Nephron (organoid): ENCODE results near the gene GGT1.
"Not testable (repeated sequence)": the region's sequence is repeated elsewhere in the genome, so short reads cannot be mapped to it uniquely, and the experiment has no call there.

Experiments used
- H3K27ac Mint-ChIP-seq, 3 experiments: 2 replicates each; pipeline ENCODE4 v1.8.0; 2020; ENCODE audit warnings: mixed read lengths in 3 of 3, mild to moderate bottlenecking in 2 of 3, moderate library complexity in 1 of 3
- H3K27me3 Mint-ChIP-seq: 2 replicates; pipeline ENCODE4 v1.8.0; 2021; ENCODE audit warnings: low read depth, mild to moderate bottlenecking, moderate library complexity, mixed read lengths
- H3K36me3 Mint-ChIP-seq: 2 replicates; pipeline ENCODE4 v1.8.0; 2020; ENCODE audit warnings: low read depth, mixed read lengths
- H3K4me1 Mint-ChIP-seq: 2 replicates; pipeline ENCODE4 v1.8.0; 2020; ENCODE audit warnings: mixed read lengths
- H3K4me3 Mint-ChIP-seq, 3 experiments: 2 replicates each; pipeline ENCODE4 v1.8.0; 2020; ENCODE audit warnings: mild to moderate bottlenecking in 3 of 3, mixed read lengths in 3 of 3, moderate library complexity in 2 of 3
- H3K9me3 Mint-ChIP-seq: 2 replicates; pipeline ENCODE4 v1.8.0; 2020; ENCODE audit warnings: mixed read lengths
- TF ChIP-seq, protein P1 (sequence below), 3 experiments: fragments of 200-600 bp; sonication (generic); IDR thresholded peaks; one replicate each; pipeline ENCODE4 v1.5.0; 2021; ENCODE audit warnings: antibody characterized with exemption in 3 of 3; ENCODE audit not compliant: unreplicated experiment in 3 of 3

Gene GGT1

DNA sequence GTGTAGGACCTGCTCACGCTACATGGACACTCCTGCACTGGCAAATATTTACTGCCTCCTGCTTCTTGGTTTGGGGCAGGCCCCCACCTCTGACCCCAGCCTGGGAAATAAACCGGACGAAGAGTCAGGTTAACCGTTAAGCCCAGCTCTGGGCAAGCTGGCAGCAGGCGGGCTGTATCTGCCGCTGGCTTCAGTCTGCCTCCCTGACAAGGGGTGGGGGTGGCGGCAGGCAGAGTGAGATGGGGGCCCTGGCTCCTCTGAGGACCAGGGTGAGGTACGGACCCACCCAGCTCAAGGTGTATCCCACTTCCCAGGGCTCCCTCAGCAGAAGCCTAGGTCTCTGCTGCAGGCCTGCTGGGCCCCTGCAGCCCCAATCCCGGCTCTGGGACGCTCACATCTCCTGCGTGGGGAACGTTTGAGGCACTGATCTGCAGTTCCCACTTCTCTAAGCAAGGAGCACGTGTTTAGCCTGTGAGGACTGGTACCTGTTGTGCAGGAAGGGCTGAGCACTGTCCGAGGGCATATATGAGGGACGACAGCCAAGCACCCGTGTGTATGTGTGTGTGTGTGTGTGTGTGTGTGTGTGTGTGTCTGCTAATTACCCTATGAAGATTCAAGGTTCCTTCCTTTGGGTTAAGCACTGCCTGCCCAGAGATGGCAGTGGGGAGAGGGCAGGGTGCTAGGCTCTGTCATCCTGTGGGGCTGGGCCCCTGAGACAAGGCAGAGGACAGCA is 9.0 kb upstream of the GGT1 start:
- TF ChIP-seq, protein P1, sequence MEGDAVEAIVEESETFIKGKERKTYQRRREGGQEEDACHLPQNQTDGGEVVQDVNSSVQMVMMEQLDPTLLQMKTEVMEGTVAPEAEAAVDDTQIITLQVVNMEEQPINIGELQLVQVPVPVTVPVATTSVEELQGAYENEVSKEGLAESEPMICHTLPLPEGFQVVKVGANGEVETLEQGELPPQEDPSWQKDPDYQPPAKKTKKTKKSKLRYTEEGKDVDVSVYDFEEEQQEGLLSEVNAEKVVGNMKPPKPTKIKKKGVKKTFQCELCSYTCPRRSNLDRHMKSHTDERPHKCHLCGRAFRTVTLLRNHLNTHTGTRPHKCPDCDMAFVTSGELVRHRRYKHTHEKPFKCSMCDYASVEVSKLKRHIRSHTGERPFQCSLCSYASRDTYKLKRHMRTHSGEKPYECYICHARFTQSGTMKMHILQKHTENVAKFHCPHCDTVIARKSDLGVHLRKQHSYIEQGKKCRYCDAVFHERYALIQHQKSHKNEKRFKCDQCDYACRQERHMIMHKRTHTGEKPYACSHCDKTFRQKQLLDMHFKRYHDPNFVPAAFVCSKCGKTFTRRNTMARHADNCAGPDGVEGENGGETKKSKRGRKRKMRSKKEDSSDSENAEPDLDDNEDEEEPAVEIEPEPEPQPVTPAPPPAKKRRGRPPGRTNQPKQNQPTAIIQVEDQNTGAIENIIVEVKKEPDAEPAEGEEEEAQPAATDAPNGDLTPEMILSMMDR (IDR thresholded peaks at IDR 0.05; ENCODE audit: unreplicated experiment in 3 of 3), result no peak
- Mint-ChIP-seq H3K36me3 (no peaks in the 10 kb centered on the region), H3K27ac (peak overlapping the region; percentile 93 to 96 (median 95))

DNA sequence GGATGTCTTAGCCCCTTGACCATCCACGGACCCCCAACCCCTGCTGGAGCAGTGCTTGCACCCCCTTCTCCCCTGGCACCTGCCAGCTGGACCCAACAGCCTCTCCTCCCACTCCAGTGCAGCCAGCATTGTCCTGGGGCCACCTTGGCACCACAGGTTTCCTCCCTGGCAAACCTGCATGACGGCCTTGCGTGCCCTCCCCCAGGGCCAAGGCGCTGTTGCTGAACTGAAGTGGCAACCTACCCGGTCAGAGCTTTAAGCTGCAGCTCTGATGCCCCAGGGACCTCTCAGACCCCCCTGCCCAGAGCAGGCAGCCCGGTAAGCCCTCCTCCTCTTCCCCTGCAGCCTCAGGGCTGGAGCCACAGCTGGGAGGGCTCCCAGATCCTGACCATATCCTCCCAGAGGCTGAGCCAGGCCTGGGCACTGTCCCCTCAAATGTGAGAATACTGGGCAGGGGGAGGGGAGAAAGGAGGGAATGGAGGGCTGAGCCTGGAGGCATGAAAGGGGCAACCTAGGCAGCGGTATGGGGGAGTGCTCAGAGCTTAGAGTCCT is 8.3 kb upstream of the GGT1 start:
- H3K9me3 Mint-ChIP-seq, result no peaks in the 10 kb centered on the region
- H3K4me3 Mint-ChIP-seq, result peak overlapping the region; percentile 15 to 81 (median 78)
- peak overlapping the region; percentile 93 to 96 (median 95) for H3K27ac Mint-ChIP-seq
- no peaks in the 10 kb centered on the region for H3K27me3 Mint-ChIP-seq
- no peaks in the 10 kb centered on the region for H3K36me3 Mint-ChIP-seq
- H3K4me1 Mint-ChIP-seq, result peaks cover 21% of the 10 kb centered on the region
- TF ChIP-seq, protein P1 (IDR thresholded peaks at IDR 0.05; ENCODE audit: unreplicated experiment in 3 of 3), result no peak

More for the DNA sequence above, 9.0 kb upstream of the GGT1 start:
- no peaks in the 10 kb centered on the region for H3K27me3 Mint-ChIP-seq
- H3K4me1 Mint-ChIP-seq, result peaks cover 14% of the 10 kb centered on the region
- H3K4me3 Mint-ChIP-seq, result peak overlapping the region; percentile 81 to 87 (median 87)
- no peaks in the 10 kb centered on the region for H3K9me3 Mint-ChIP-seq

DNA sequence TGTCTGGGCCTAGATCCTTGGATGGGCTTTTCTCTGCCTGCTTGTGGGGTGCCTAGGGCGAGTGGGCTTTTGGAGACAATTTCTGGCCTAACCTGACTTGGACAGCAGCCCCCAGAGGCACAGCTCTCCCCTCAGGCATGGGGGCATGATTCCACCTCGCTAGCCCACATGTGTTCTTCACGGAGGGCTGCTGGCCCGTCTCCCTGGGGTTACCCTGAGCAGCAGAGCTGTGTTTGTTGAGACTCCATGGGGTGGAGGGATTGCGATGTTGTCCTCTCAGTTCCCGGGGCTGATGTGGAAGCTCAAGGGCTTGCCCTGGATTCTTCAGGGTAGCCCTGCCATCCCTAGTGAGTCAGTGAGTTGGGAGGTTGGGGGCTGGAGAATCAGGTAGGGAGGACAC is 7.8 kb upstream of the GGT1 start:
- H3K9me3 Mint-ChIP-seq, result no peaks in the 10 kb centered on the region
- peaks cover 21% of the 10 kb centered on the region for H3K4me1 Mint-ChIP-seq
- no peaks in the 10 kb centered on the region for H3K36me3 Mint-ChIP-seq
- TF ChIP-seq, protein P1 (IDR thresholded peaks at IDR 0.05; ENCODE audit: unreplicated experiment in 3 of 3), result no peak
- H3K4me3 Mint-ChIP-seq, result peak overlapping the region in 1 of 3 experiments; percentile 34
- H3K27me3 Mint-ChIP-seq, result no peaks in the 10 kb centered on the region
- peak overlapping the region; percentile 51 to 95 (median 93) for H3K27ac Mint-ChIP-seq

DNA sequence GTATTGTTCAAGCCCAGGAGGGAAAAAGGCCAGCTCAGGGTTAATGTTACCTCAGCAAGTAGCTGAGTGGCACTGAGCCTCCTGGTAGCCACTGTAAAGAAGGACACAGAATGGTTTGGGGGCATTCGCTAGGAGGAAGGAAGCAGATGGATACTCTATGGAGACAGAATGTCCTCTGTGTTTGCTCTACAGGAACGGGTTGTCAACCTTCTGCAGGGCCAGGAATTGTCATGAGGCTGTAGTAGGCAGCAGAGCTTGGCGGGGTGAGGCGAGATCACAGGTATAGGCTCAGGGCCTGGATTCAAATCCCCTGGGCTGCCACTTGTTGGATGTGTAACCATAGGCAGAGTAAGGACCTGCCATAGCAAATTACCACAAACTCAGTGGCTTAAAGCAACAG is 7.1 kb upstream of the GGT1 start:
- no peak overlapping the region for H3K4me3 Mint-ChIP-seq
- no peaks in the 10 kb centered on the region for H3K27me3 Mint-ChIP-seq
- H3K27ac Mint-ChIP-seq, result peak overlapping the region; percentile 12 to 93 (median 38)
- peaks cover 21% of the 10 kb centered on the region for H3K4me1 Mint-ChIP-seq
- no peaks in the 10 kb centered on the region for H3K36me3 Mint-ChIP-seq
- H3K9me3 Mint-ChIP-seq, result no peaks in the 10 kb centered on the region
- TF ChIP-seq, protein P1 (IDR thresholded peaks at IDR 0.05; ENCODE audit: unreplicated experiment in 3 of 3), result no peak

DNA sequence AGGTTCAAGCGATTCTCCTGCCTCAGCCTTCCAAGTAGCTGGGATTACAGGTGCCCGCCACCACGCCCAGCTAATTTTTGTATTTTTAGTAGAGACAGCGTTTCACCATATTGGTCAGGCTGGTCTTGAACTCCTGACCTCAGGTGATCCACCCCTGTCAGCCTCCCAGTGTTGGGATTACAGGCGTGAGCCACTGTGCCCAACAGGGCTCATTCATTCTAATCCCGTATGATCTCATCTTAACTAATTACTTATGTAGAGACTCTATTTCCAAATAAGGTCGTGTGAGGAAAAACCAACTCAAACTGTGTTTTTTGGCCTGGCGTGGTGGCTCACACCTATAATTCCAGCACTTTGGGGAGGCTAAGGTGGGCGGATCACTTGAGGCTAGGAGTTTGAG is 5.9 kb upstream of the GGT1 start:
- H3K27ac Mint-ChIP-seq, H3K4me3 Mint-ChIP-seq: not testable (repeated sequence)

DNA sequence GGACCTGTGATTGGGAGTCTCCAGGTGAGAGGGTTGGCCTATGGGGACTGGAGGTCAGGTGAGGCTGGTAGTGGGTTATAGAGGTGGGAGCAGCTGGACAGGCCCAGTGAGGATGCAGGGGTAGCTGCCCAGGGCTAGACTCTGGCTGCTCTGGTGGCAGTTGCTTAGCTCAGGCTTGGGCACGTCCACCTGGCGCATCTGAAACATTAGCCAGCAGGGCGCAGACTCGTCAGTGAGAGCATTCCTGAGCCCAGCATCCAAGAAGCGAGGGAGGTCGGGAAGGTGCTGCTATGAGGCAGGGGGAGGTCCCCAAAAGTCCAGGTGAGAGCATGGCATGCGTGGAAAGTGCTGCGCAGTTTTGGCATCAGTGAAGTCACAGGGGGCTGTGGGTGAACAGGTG is 3.5 kb upstream of the GGT1 start:
- H3K36me3 Mint-ChIP-seq, result no peaks in the 10 kb centered on the region
- H3K27me3 Mint-ChIP-seq, result peaks cover 5% of the 10 kb centered on the region
- H3K4me3 Mint-ChIP-seq, result no peak overlapping the region
- H3K9me3 Mint-ChIP-seq, result no peaks in the 10 kb centered on the region
- H3K27ac Mint-ChIP-seq, result peak overlapping the region in 2 of 3 experiments; percentile 28 to 54
- TF ChIP-seq, protein P1 (IDR thresholded peaks at IDR 0.05; ENCODE audit: unreplicated experiment in 3 of 3), result no peak
- peaks cover 22% of the 10 kb centered on the region for H3K4me1 Mint-ChIP-seq

More for the DNA sequence above, 5.9 kb upstream of the GGT1 start:
- H3K4me1 Mint-ChIP-seq, result peaks cover 21% of the 10 kb centered on the region
- not testable (repeated sequence) for H3K27me3 Mint-ChIP-seq, H3K9me3 Mint-ChIP-seq, H3K36me3 Mint-ChIP-seq

DNA sequence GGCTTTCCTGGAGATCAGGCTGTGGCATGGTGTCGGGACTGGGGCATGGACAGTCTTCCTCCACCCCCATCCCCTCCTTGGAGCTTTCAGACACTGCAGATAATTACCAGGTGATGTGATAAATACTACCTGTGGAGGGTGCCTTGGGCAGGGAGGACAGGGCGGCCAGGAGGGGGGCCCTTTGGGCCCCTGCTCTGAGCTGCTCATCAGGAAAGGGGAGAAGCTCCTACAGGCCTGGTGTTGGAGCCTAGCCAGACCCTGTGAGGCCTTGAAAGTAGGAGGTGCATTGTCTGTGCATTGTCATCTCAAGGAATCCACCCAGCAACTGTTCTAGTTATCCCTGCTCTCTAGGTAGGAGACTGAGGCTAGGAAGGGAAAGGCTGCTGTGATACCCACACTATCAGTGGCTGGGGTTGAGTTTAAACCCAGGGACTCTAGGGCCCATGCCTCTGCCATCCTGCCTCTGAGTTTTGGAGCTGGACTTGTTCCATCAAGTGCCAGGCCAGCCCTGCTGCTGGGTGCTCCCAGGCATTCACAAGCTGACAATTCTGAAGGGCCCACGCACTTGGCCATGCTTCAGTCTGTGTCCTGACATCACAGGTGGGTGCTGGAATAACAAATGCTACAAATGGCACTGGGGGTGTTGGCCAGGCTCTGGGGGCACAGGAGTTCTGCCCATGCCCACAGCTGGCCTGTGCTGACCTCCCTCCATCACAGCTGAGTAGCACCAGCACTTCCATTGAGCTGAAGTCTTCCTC is 2.9 kb upstream of the GGT1 start:
- peaks cover 22% of the 10 kb centered on the region for H3K4me1 Mint-ChIP-seq

More for the DNA sequence above, 2.9 kb upstream of the GGT1 start:
- H3K27me3 Mint-ChIP-seq, H3K9me3 Mint-ChIP-seq, H3K4me3 Mint-ChIP-seq, H3K27ac Mint-ChIP-seq, H3K36me3 Mint-ChIP-seq: not testable (repeated sequence)
